Neutrophil (primary cell): Measurements from ENCODE around the gene F11R.
"Not testable (repeated sequence)": the region's sequence is repeated elsewhere in the genome, so short reads cannot be mapped to it uniquely, and the experiment has no call there.

Experiments
- H3K27ac ChIP-seq: fragments of 200-600 bp; sonication (generic); 2 replicates; pipeline ENCODE4 v1.5.1; 2016; ENCODE audit warnings: mild to moderate bottlenecking, moderate library complexity
- H3K27me3 ChIP-seq: fragments of 200-600 bp; sonication (generic); 2 replicates; pipeline ENCODE4 v1.6.0; 2016; ENCODE audit warnings: mild to moderate bottlenecking
- H3K36me3 ChIP-seq: fragments of 200-600 bp; sonication (generic); 2 replicates; pipeline ENCODE4 v1.5.1; 2017
- H3K4me1 ChIP-seq, 2 experiments: fragments of 200-600 bp in 1 of 2; sonication (generic) in 1 of 2; 1 replicate in 1 of 2; 2 replicates in 1 of 2; pipeline versions ENCODE4 v1.5.1 to v1.6.1; 2013 to 2016; ENCODE audit warnings: low read depth in 1 of 2, low read length in 1 of 2, mild to moderate bottlenecking in 1 of 2, moderate library complexity in 1 of 2; ENCODE audit not compliant: control insufficient read depth in 1 of 2, insufficient read depth in 1 of 2
- H3K4me3 ChIP-seq, 2 experiments: fragments of 200-600 bp in 1 of 2; sonication (generic) in 1 of 2; 1 replicate in 1 of 2; 2 replicates in 1 of 2; pipeline ENCODE4 v1.5.1; 2013 to 2016; ENCODE audit warnings: low read depth in 1 of 2, low read length in 1 of 2, mild to moderate bottlenecking in 1 of 2, moderate library complexity in 1 of 2
- H3K9me3 ChIP-seq: fragments of 200-600 bp; sonication (generic); 2 replicates; pipeline ENCODE4 v1.5.1; 2016
- TF ChIP-seq, protein P1 (sequence below): fragments of 200-600 bp; sonication (generic); IDR thresholded peaks from 2 replicates; pipeline ENCODE4 v1.5.1; 2016; ENCODE audit warnings: antibody characterized with exemption

F11R gene

DNA sequence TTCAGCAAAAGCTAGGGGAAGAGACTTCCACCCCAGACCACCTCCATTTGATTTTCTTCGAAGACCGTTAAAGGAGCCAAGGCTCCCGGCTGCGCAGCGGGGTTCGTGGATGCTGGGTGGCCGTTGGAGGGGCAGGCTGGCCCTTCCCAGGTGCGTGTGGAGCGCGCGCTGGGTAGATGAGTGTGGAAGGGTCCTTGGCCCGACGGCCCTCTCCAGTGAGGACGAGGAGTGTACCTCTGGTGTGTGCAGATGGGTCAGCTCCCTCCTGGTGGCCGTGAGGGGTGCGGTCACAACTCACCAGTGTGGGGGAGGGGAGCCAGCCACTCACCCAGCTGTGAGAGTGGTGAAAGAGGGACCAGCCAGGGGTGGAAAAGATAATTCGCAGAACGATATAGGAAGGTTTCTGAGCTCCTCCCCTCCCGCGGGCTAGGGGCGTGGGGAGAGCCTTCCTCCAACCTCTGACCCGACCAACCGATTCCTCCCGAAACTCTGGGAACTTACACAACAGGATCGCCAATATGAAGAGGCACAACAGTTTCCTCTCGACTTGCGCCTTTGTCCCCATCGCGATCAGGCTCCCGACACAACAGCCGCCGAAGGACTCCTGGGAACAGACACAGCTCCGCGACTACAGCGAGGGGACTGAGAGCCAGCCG is at the start of gene F11R:
TSS of gene F11R (minus strand) at position 644 of the 656 bp plus-strand sequence. CDS start at position 565, 79 bp downstream.
- Histone ChIP-seq H3K4me1 (peaks cover 58 to 64% of the 10 kb centered on the region in 2 experiments), H3K4me3 (peak within 1 kb of the TSS; percentile 90 to 91), H3K27me3 (no peaks in the 10 kb centered on the region), H3K9me3 (no peaks in the 10 kb centered on the region), H3K27ac (peak within 1 kb of the TSS; percentile 95), H3K36me3 (no peaks in the 10 kb centered on the region)
- TF ChIP-seq, protein P1, sequence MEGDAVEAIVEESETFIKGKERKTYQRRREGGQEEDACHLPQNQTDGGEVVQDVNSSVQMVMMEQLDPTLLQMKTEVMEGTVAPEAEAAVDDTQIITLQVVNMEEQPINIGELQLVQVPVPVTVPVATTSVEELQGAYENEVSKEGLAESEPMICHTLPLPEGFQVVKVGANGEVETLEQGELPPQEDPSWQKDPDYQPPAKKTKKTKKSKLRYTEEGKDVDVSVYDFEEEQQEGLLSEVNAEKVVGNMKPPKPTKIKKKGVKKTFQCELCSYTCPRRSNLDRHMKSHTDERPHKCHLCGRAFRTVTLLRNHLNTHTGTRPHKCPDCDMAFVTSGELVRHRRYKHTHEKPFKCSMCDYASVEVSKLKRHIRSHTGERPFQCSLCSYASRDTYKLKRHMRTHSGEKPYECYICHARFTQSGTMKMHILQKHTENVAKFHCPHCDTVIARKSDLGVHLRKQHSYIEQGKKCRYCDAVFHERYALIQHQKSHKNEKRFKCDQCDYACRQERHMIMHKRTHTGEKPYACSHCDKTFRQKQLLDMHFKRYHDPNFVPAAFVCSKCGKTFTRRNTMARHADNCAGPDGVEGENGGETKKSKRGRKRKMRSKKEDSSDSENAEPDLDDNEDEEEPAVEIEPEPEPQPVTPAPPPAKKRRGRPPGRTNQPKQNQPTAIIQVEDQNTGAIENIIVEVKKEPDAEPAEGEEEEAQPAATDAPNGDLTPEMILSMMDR: peak; percentile 28

DNA sequence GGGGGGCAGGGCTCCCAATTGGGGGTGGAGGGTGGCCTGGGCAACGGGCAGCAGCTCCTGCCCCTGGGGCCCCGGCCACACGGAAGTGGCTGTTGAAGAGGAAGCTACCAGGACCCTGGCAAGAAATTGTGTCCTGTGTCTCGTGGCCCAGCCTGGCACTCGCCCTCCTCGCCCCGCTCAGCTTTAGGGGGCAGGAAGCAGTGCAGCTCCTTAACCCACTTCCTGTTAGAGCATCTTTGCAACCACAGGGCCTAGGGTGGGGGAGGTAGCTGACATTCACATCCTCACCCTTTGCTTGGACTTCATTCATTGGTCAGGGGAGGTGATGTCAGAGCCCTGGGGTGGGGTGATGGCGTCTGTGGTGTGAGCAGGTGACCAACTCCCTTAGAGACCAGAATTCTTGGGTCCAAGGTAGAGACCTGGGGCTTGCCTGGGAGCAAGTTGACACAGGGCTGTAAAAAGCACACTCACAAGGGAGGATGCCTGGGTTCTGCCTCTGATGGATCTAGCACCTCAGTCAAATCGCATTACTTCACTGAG is 48.8 kb upstream of the F11R start, which contains the start of gene ARHGAP30:
TSS of gene ARHGAP30 (minus strand) at position 161 of the 540 bp plus-strand sequence. CDS start 267 bp downstream, outside the sequence.
- H3K27me3 ChIP-seq: no peaks in the 10 kb centered on the region
- peaks cover 19% of the 10 kb centered on the region for H3K36me3 ChIP-seq
- H3K27ac ChIP-seq: peak within 1 kb of the TSS; percentile 99
- TF ChIP-seq, protein P1: peak; percentile 53
- no peaks in the 10 kb centered on the region for H3K9me3 ChIP-seq
- H3K4me1 ChIP-seq: peaks cover 60% of the 10 kb centered on the region in 2 experiments
- H3K4me3 ChIP-seq: peak within 1 kb of the TSS; percentile 80 to 100

DNA sequence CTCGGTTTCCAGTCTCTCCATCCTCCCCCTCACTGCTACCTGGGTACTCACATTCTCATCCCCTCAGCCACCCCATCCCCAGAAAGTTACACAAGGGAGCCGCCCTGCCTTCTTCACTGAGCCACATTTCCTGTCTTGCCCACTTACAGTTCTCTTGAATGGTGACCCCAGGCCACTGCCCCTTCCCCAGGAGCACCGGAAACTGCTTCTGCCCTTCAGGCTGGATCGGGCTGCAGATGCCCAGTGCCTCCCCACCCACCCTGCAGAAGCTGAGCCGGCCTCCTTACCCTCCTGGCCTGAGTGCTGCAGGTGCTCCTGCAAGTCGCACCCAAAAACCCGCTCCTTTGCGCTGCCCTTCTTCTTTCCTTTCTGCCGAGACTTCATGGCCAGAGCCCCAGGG is 48.3 kb upstream of the F11R start:
- H3K4me3 ChIP-seq: peak overlapping the region; percentile 80 to 100
- peaks cover 22% of the 10 kb centered on the region for H3K36me3 ChIP-seq
- TF ChIP-seq, protein P1: no peak
- no peaks in the 10 kb centered on the region for H3K27me3 ChIP-seq
- H3K27ac ChIP-seq: peak overlapping the region; percentile 99
- no peaks in the 10 kb centered on the region for H3K9me3 ChIP-seq
- H3K4me1 ChIP-seq: peaks cover 65 to 66% of the 10 kb centered on the region in 2 experiments

DNA sequence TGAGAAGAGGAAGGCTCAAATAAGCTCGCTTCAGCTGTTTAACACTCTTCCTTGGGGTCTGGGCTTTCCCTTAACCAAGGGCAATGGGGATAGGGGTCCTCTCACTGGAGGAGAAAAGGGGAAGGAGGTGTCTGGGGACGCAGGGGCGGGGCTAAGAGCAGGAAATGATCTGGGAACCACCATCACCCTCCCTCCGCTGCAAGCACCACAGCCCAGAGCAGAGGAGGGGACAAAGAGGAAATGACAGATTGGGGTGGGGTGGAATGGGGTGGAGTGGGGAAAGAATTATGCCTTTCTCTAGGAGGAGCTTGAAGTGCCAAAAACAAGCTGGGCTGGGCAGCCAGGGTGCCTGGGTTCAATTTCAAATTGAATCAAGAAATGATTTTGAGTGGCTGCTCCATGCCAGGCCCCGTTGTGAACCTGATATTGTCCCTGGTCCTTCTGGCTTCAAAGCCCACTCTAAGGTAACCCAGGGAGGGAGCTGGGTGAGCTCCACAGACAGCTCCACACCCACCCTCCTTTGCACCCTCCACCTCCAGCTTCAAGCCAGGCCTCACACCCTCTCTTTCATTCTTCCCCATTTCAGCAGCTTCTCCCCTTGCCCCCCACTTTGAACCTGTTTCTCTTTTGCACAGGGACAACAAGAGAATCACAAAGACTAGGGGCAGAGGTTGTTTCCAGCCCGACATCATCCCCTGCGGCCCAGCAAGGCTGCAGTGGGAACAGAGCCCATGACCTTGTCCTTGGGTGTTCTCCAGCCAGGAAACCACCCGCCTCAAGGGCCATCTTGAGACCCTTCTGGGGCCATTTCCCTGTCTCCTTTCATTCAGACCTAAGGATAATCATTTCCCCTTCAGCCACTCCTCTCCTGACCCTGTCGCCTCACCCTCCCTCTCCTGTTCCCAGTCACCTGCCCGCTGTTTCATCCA is 47.6 kb upstream of the F11R start:
- peaks cover 70 to 71% of the 10 kb centered on the region in 2 experiments for H3K4me1 ChIP-seq
- H3K27me3 ChIP-seq: no peaks in the 10 kb centered on the region
- peak overlapping the region; percentile 99 for H3K27ac ChIP-seq
- H3K4me3 ChIP-seq: peak overlapping the region; percentile 80 to 100
- no peaks in the 10 kb centered on the region for H3K9me3 ChIP-seq
- TF ChIP-seq, protein P1: peak; percentile 30
- peaks cover 28% of the 10 kb centered on the region for H3K36me3 ChIP-seq

DNA sequence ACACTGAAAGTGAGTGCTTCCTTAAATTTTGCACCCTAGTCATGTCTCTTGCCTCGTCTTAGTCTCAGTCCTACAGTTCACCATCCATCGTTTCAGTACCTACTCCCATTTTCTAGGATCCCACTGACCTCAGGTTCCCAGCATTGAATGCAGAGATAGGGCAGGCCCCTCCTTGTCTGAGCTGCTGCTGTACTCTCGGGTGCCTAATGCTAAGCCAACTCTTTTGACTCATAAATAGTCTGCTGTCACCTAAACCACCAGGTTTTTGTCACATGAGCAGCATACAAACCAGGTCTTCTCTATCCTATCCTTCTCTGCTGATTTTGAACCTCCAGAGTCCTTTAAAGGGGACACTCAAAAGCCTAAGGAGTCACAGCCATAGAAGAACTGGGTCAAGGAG is 45.7 kb upstream of the F11R start:
- peaks cover 71 to 78% of the 10 kb centered on the region in 2 experiments for H3K4me1 ChIP-seq
- TF ChIP-seq, protein P1: no peak
- peak overlapping the region; percentile 99 for H3K27ac ChIP-seq
- H3K4me3 ChIP-seq: peak overlapping the region; percentile 80 to 100
- H3K27me3 ChIP-seq: no peaks in the 10 kb centered on the region
- peaks cover 46% of the 10 kb centered on the region for H3K36me3 ChIP-seq
- H3K9me3 ChIP-seq: no peaks in the 10 kb centered on the region

DNA sequence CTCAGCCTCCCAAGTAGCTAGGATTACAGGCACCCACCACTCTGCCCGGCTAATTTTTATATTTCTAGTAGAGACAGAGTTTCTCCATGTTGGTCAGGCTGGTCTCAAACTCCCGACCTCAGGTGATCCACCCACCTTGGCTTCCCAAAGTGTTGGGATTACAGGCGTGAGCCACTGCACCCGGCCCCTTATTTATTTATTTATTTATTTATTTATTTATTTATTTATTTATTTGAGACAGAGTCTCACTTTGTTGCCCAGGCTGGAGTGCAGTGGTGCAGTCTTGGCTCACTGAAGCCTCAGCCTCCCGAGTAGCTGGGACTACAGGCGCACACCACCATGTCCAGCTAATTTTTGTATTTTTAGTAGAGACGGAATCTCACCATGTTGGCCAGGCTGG is 44.7 kb upstream of the F11R start:
- Histone ChIP-seq H3K4me1 (peaks cover 61 to 77% of the 10 kb centered on the region in 2 experiments), H3K27ac (peak overlapping the region; percentile 99), H3K4me3 (peak overlapping the region in 1 of 2 experiments; percentile 80), H3K36me3 (peaks cover 56% of the 10 kb centered on the region)
- not testable (repeated sequence) for H3K9me3 ChIP-seq, H3K27me3 ChIP-seq

DNA sequence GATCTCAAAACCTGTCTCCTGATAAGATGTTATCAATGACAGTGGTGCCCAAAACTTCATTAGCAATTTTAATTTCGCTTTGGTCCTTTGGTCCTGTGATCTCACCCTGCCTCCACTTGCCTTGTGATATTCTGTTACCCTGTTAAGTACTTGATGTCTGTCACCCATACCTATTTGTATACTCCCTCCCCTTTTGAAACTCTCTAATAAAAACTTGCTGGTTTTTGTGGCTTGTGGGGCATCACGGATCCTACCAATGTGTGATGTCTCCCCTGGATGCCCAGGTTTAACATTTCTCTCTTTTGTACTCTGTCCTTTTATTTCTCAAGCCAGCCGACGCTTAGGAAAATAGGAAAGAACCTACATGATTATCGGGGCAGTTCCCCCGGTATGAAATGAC is 43.0 kb upstream of the F11R start:
- Histone ChIP-seq H3K4me3 (peak overlapping the region in 1 of 2 experiments; percentile 80), H3K4me1 (peaks cover 55 to 70% of the 10 kb centered on the region in 2 experiments), H3K27ac (peak overlapping the region; percentile 43), H3K36me3 (peaks cover 71% of the 10 kb centered on the region)
- H3K9me3 ChIP-seq, H3K27me3 ChIP-seq: not testable (repeated sequence)
